Epithelial cell of prostate (primary cell): ENCODE data around the gene RNF151.
A peak's percentile ranks its signal among the peaks of the same experiment; 100 is the strongest.
"Not testable (repeated sequence)": the region's sequence is repeated elsewhere in the genome, so short reads cannot be mapped to it uniquely, and the experiment has no call there.

Source experiments
- DNase-seq: peaks from one replicate; pipeline ENCODE4 v3.0.0-alpha.2; 2011; ENCODE audit warnings: low read depth, low spot score
- H3K27ac ChIP-seq: fragments of 450-650 bp; 2 replicates; pipeline ENCODE4 v1.5.1; 2017; ENCODE audit warnings: mild to moderate bottlenecking

The RNF151 gene

GRCh38 chr16:1938316-1938715, 28.3 kb upstream of the RNF151 start:
- no peak overlapping the region for H3K27ac ChIP-seq
- no peak for DNase-seq

GRCh38 chr16:1938910-1939309, 27.7 kb upstream of the RNF151 start:
- DNase-seq: no peak
- H3K27ac ChIP-seq: no peak overlapping the region

- H3K27ac ChIP-seq, DNase-seq: not testable (repeated sequence)
These were observed 26.8 kb upstream of the RNF151 start for GRCh38 chr16:1939833-1940232.

DNA sequence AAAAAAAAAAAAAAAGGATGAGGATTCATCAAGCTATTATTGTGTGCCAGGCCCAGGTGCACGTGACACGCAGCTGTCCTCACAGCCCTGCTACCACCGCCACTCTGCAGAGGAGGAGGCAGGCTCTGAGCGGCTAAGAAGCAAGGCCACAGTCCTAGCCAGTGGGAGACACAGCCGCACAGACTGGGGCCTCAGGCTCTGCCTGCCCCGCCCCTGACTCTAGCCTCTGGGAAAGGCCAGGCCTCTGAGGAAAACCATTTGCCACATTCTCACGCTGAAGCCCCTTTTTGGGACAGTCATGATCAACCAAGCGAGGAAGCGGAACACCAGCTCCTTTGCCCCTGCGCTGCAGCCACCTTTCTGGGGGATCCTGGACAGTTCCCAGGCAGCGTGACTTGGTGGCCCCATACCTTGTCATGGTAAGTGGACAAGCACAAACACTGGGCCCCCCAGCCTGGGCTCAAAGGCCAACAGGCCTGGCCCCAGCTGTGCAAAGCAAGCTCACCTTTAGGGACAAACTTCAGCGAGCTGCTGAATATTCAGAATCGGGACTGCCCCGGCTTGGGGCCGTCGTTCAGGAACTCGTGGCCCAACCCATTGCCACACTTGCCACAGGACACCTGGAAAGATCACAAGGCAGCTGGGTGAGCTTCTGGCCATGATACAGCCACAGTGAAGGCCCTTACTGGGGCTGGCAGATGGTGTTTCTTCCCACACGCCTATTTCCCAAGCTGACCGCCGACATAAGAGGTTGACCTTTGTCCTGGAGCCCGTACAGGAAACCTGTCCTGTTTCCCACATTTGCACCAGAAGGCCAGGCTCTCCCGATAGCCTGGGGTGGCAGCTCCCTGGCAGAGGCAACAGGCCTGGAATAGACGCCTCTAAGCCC, 26.1 kb upstream of the RNF151 start:
- DNase-seq: no peak
- no peak overlapping the region for H3K27ac ChIP-seq

- no peak for DNase-seq
- peak overlapping the region; percentile 20 for H3K27ac ChIP-seq
These were observed 25.3 kb upstream of the RNF151 start for GRCh38 chr16:1941162-1942046.

- DNase-seq: no peak
- H3K27ac ChIP-seq: peak overlapping the region; percentile 20
These were observed 24.4 kb upstream of the RNF151 start for GRCh38 chr16:1942047-1942809.

DNA sequence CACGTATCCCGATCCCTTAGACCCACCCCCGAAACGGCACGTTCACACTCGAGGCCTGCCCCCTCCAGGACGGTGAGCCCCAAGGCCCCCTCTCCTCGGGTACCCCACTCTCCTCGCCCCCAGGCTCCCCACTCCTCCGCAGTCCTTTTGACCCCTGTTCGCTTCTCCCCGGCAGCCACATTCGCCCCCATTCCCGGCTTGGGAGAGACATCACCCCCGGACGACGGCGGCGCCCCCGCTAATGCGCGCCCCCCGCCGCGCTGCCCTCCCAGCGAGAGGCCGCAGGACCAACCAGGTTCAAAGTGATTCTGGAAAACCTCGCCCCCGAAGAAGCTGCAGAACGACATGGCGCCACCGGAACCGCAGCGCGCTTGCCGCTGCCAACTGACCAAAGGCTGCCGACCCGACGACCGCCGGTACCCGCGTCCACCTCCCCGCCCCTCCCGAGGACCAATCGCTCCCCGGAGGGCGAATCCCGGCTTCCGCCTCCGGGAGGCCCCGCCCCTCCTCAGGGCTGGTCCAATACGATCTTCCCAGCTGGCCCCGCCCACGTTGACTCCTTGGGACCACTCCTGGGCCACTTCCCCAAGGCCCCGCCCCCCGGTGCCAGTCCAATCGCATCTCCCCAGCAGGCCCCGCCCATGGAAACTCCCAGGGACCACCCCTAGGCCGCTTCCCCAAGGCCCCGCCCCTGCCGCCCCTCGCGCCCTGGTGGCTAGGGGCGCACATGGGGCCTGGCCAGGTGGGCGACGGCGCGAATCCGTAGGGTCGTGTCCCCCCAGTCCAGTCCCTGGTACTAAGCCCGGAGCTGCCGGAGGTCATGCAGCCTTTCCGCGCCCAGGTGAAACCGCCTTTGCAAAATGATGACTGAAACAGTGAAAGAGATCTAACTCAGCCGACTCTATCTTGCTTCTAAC, 23.6 kb upstream of the RNF151 start, which contains the start of gene MSRB1:
MSRB1 (minus strand) TSS at position 390 of the 917 bp plus-strand sequence; CDS start at position 347, 43 bp downstream.
- peak within 1 kb of the TSS; percentile 21 for H3K27ac ChIP-seq
- DNase-seq: peak; percentile 71

GRCh38 chr16:1944612-1945199, 21.9 kb upstream of the RNF151 start:
- no peak for DNase-seq

GRCh38 chr16:1945559-1946391, 20.9 kb upstream of the RNF151 start:
- H3K27ac ChIP-seq: no peak overlapping the region
- no peak for DNase-seq

More at GRCh38 chr16:1944612-1945199, 21.9 kb upstream of the RNF151 start:
- H3K27ac ChIP-seq: no peak overlapping the region

DNA sequence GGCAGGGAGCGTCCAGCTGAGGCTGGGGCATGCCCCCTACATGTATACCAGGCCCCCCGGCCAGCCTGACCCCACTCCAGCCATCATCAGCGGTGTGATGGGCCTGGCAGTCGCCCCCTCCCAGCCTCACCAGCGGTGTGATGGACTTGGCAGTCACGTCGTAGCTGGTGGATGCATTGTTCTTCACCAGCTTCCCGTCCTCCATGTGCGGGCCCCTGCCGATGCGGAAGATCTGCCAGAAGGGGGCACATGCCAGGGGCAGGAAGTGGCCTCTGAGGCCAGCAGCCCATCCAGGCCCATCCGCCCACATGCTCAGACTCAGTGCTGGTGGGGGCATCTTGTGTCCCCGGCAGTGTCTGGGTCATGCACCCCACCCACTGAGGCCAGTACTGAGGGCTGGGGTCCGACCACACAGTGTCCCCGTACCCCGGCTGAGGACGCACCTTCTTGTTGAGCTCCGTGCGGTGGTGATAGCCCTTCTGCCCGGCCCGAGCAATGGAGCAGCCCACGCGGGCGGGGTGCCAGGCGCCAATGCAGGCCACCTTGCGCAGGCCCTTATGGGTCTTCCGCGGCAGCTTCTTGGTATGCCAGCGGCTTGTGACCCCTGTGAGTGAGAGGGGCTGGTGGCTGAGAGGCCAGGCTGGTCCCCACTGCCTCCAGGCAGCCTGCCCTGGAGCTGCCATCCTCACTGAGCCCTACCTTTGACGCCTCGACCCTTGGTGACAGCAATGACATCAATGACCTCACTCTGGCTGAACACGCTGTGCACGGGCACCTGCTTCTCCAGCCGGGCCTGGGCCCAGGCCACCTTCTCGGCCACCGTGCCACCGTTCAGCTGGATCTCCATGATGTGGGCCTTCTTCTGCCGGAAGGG, 19.9 kb upstream of the RNF151 start:
- no peak overlapping the region for H3K27ac ChIP-seq
- DNase-seq: no peak

DNA sequence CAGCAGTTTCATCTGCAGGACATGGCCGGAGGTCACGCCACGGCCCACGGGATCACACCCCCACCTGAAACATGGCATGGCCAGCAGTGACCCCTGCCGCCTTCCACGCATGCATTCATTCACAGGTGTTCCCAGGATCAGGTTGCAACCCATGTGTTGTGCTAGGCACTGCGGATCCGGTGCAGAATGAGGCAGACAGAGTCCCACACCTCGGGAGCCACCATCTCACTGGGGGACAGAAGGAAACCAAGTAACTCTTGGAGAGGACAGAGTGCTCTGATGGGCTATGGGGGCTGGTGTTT, 19.3 kb upstream of the RNF151 start:
- H3K27ac ChIP-seq: no peak overlapping the region
- no peak for DNase-seq

DNA sequence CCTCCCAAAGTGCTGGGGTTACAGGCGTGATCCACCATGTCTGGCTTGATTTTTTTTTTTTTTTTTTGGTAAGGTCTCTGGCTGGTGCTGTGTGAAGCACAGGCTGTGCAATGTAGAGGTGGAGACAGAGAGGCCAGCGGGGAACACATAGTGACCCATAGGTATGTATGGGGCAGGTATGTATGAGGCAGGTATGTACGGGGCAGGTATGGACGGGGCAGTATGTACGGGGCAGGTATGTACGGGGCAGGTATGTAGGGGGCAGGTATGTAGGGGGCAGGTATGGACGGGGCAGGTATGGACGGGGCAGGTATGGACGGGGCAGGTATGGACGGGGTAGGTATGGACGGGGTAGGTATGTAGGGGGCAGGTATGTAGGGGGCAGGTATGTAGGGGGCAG, 17.1 kb upstream of the RNF151 start:
- no peak overlapping the region for H3K27ac ChIP-seq
- no peak for DNase-seq

GRCh38 chr16:1950047-1950446, 16.6 kb upstream of the RNF151 start:
- H3K27ac ChIP-seq: peak overlapping the region; percentile 40
- peak; percentile 64 for DNase-seq

- no peak for DNase-seq
- peak overlapping the region; percentile 40 for H3K27ac ChIP-seq
These were observed 16.1 kb upstream of the RNF151 start for GRCh38 chr16:1950559-1950958.

DNA sequence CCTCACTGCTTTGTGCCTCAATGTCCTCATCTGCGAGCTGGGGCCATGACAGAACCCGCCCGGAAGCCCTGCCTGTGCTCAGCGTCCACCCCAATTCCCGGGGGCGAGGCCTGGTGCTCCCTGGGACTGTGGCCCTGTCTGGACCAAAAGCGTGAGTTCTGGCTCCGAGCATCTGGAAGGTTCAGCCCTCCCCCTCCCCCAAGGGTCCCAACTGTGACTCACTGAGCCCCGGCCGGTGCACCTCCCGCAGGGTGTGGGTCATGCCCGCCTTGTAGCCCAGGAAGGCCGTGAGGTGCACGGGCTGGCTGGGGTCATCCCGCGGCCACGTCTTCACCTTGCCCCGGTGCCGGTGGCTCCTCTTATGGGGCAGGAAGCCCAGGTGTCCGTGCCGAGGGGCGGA, 12.9 kb upstream of the RNF151 start:
- DNase-seq: no peak
- no peak overlapping the region for H3K27ac ChIP-seq

DNA sequence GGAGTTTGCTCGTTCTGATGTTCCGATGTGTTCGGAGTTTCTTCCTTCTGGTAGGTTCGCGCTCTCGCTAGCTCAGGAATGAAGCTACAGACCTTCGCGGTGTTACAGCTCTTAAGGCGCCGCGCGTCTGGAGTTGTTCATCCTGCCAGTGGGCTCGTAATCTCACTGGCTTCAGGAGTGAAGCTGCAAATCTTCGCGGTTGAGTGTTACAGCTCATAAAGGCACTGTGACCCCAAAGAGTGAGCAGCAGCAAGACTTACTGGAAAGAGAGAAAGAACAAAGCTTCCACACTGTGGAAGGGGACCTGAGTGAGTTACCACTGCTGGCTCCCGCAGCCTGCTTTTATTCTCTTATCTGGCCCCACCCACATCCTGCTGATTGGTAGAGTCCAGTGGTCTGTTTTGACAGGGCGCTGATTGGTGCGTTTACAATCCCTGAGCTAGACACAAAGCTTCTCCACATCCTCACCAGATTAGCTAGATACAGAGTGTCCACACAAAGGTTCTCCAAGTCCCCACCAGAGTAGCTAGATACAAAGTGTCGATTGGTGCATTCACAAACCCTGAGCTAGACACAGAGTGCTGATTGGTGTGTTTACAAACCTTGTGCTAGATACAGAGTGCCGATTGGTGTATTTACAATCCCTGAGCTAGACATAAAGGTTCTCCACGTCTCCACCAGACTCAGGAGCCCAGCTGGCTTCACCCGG, 9.1 kb upstream of the RNF151 start:
- DNase-seq, H3K27ac ChIP-seq: not testable (repeated sequence)

- DNase-seq, H3K27ac ChIP-seq: not testable (repeated sequence)
These were observed 8.5 kb upstream of the RNF151 start for GRCh38 chr16:1958143-1958491.
